HG03378 (cell line): ENCODE measurements around the gene PAN3.
A peak's percentile ranks its signal among the peaks of the same experiment; 100 is the strongest.

Experiments
- ATAC-seq: cut with Tn5 transposase; IDR thresholded peaks from one replicate; pipeline ENCODE4 v1.9.1; 2021; ENCODE audit warnings: mild to moderate bottlenecking, moderate library complexity; ENCODE audit not compliant: unreplicated experiment

The PAN3 gene

GRCh38 chr13:28219408-28220099 lies 81.2 kb downstream of the PAN3 start:
- ATAC-seq: no peak

GRCh38 chr13:28220166-28220565 lies 81.8 kb downstream of the PAN3 start:
- ATAC-seq: no peak

- ATAC-seq: no peak
These were observed 91.4 kb downstream of the PAN3 start for GRCh38 chr13:28229522-28230411.

- ATAC-seq: no peak
These were observed 93.3 kb downstream of the PAN3 start for GRCh38 chr13:28231642-28232041.

GRCh38 chr13:28237944-28238343 lies 99.6 kb downstream of the PAN3 start:
- no peak for ATAC-seq

GRCh38 chr13:28239374-28239773 lies 101.0 kb downstream of the PAN3 start:
- ATAC-seq: no peak

- no peak for ATAC-seq
These were observed 107.1 kb downstream of the PAN3 start for GRCh38 chr13:28245465-28245864.

GRCh38 chr13:28246891-28247290 lies 108.5 kb downstream of the PAN3 start:
- ATAC-seq: no peak

- ATAC-seq: no peak
These were observed 109.7 kb downstream of the PAN3 start for GRCh38 chr13:28248080-28248479.

- ATAC-seq: no peak
These were observed 112.2 kb downstream of the PAN3 start for GRCh38 chr13:28250542-28250941.

GRCh38 chr13:28251466-28251865 lies 113.1 kb downstream of the PAN3 start:
- no peak for ATAC-seq

GRCh38 chr13:28252547-28252946 lies 114.2 kb downstream of the PAN3 start:
- no peak for ATAC-seq

- ATAC-seq: no peak
These were observed 119.0 kb downstream of the PAN3 start for GRCh38 chr13:28257305-28257704.

GRCh38 chr13:28258417-28258816 lies 120.1 kb downstream of the PAN3 start:
- ATAC-seq: no peak

- ATAC-seq: no peak
These were observed 129.2 kb downstream of the PAN3 start for GRCh38 chr13:28267497-28267896.

GRCh38 chr13:28268800-28269223 lies 130.5 kb downstream of the PAN3 start:
- peak; percentile 98 for ATAC-seq

GRCh38 chr13:28271056-28271840 lies 132.9 kb downstream of the PAN3 start:
- ATAC-seq: no peak

GRCh38 chr13:28273919-28274318 lies 135.6 kb downstream of the PAN3 start:
- ATAC-seq: no peak

GRCh38 chr13:28282451-28282850 lies 144.1 kb downstream of the PAN3 start:
- no peak for ATAC-seq

GRCh38 chr13:28283600-28283999 lies 145.3 kb downstream of the PAN3 start:
- ATAC-seq: no peak

GRCh38 chr13:28286263-28286662 lies 147.9 kb downstream of the PAN3 start:
- ATAC-seq: no peak
